Neuronal stem cell (in vitro differentiated cells): ENCODE data around the gene THRAP3.
A peak's percentile ranks its signal among the peaks of the same experiment; 100 is the strongest.
"Not testable (repeated sequence)": the region's sequence is repeated elsewhere in the genome, so short reads cannot be mapped to it uniquely, and the experiment has no call there.

ENCODE experiments used
- DNase-seq: peaks from one replicate; pipeline ENCODE4 v3.0.0-alpha.2; 2013; ENCODE audit warnings: low spot score
- H2AFZ ChIP-seq: one replicate; pipeline ENCODE4 v1.6.1; 2013; ENCODE audit warnings: mild to moderate bottlenecking, low read length, inconsistent platforms
- H2AK5ac ChIP-seq: 2 replicates; pipeline ENCODE4 v1.6.1; 2013; ENCODE audit warnings: low read depth, mild to moderate bottlenecking, inconsistent platforms, low read length, moderate library complexity, mixed read lengths
- H2BK120ac ChIP-seq: 2 replicates; pipeline ENCODE4 v1.6.1; 2013; ENCODE audit warnings: low read depth, mild to moderate bottlenecking, inconsistent platforms, low read length, moderate library complexity, mixed read lengths
- H2BK12ac ChIP-seq: one replicate; pipeline ENCODE4 v1.6.1; 2013; ENCODE audit warnings: low read length, inconsistent platforms
- H2BK15ac ChIP-seq: 2 replicates; pipeline ENCODE4 v1.6.1; 2013; ENCODE audit warnings: mild to moderate bottlenecking, low read length, inconsistent platforms, mixed read lengths
- H2BK5ac ChIP-seq: one replicate; pipeline ENCODE4 v1.6.1; 2013; ENCODE audit warnings: inconsistent platforms, mild to moderate bottlenecking, low read length, moderate library complexity
- H3K14ac ChIP-seq: one replicate; pipeline ENCODE4 v1.6.1; 2013; ENCODE audit warnings: low read length, inconsistent platforms
- H3K18ac ChIP-seq: 2 replicates; pipeline ENCODE4 v1.6.1; 2013; ENCODE audit warnings: low read length, inconsistent platforms
- H3K23ac ChIP-seq: 2 replicates; pipeline ENCODE4 v1.6.1; 2013; ENCODE audit warnings: low read depth, mild to moderate bottlenecking, mixed read lengths, low read length, inconsistent platforms; ENCODE audit not compliant: poor library complexity
- H3K27ac ChIP-seq: replicated peaks from 3 replicates; pipeline ENCODE4 v1.5.1; 2013; ENCODE audit warnings: low read length, inconsistent platforms
- H3K27me3 ChIP-seq, 3 experiments: 2 replicates each; pipeline ENCODE4 v1.6.1; 2013; ENCODE audit warnings: low read length in 3 of 3, mild to moderate bottlenecking in 2 of 3, inconsistent platforms in 1 of 3, low read depth in 1 of 3, mixed read lengths in 1 of 3, moderate library complexity in 1 of 3; ENCODE audit not compliant: control insufficient read depth in 3 of 3, insufficient read depth in 3 of 3
- H3K36me3 ChIP-seq, 2 donors: replicated peaks in 1 of 2; 2 replicates each; pipeline ENCODE4 v1.6.1; 2013; ENCODE audit warnings: low read length in 2 of 2; ENCODE audit not compliant: control insufficient read depth in 2 of 2, insufficient read depth in 2 of 2
- H3K4ac ChIP-seq: 2 replicates; pipeline ENCODE4 v1.6.1; 2013; ENCODE audit warnings: inconsistent platforms, mild to moderate bottlenecking, low read length, moderate library complexity
- H3K4me1 ChIP-seq, 2 donors: 1 replicate in 1 of 2; 2 replicates in 1 of 2; pipeline ENCODE4 v1.6.1; 2013; ENCODE audit warnings: low read length in 2 of 2, low read depth in 1 of 2; ENCODE audit not compliant: control insufficient read depth in 2 of 2, insufficient read depth in 1 of 2
- H3K4me2 ChIP-seq: one replicate; pipeline ENCODE4 v1.6.1; 2013; ENCODE audit warnings: mild to moderate bottlenecking, low read length, inconsistent platforms; ENCODE audit not compliant: insufficient read depth, poor library complexity, severe bottlenecking
- H3K4me3 ChIP-seq, 2 donors: 2 replicates each; pipeline ENCODE4 v1.5.1; 2013; ENCODE audit warnings: low read length in 2 of 2, mild to moderate bottlenecking in 2 of 2, inconsistent platforms in 1 of 2, moderate library complexity in 1 of 2
- H3K79me1 ChIP-seq: one replicate; pipeline ENCODE4 v1.6.1; 2013; ENCODE audit warnings: low read depth, mild to moderate bottlenecking, inconsistent platforms, low read length, moderate library complexity
- H3K9ac ChIP-seq: one replicate; pipeline ENCODE4 v1.6.1; 2013; ENCODE audit warnings: mild to moderate bottlenecking, low read depth, low read length, inconsistent platforms; ENCODE audit not compliant: poor library complexity
- H3K9me3 ChIP-seq, 2 donors: replicated peaks in 1 of 2; 2 replicates each; pipeline versions ENCODE3 to v1.6.1; 2013; ENCODE audit warnings: low read length in 2 of 2, mild to moderate bottlenecking in 2 of 2, inconsistent platforms in 1 of 2, low read depth in 1 of 2, mixed read lengths in 1 of 2, moderate library complexity in 1 of 2; ENCODE audit not compliant: control insufficient read depth in 2 of 2, insufficient read depth in 1 of 2
- H4K8ac ChIP-seq: one replicate; pipeline ENCODE4 v1.6.1; 2013; ENCODE audit warnings: low read depth, mild to moderate bottlenecking, inconsistent platforms, low read length, moderate library complexity
- H4K91ac ChIP-seq: one replicate; pipeline ENCODE4 v1.6.1; 2013; ENCODE audit warnings: low read length, low read depth, mild to moderate bottlenecking, inconsistent platforms; ENCODE audit not compliant: poor library complexity
- WGBS, 2 donors: extraction: QIAGEN DNeasy Blood & Tissue Kit; methylation state at CpG; one replicate each; pipeline ENCODE4 v1.1.7; 2013; ENCODE audit warnings: missing lambda C conversion rate in 2 of 2, mixed read lengths in 1 of 2; ENCODE audit not compliant: insufficient read length in 2 of 2, insufficient replicate concordance in 1 of 2; ENCODE audit errors: extremely low coverage in 2 of 2; 5-methylcytosine and 5-hydroxymethylcytosine counted together

The THRAP3 gene

DNA sequence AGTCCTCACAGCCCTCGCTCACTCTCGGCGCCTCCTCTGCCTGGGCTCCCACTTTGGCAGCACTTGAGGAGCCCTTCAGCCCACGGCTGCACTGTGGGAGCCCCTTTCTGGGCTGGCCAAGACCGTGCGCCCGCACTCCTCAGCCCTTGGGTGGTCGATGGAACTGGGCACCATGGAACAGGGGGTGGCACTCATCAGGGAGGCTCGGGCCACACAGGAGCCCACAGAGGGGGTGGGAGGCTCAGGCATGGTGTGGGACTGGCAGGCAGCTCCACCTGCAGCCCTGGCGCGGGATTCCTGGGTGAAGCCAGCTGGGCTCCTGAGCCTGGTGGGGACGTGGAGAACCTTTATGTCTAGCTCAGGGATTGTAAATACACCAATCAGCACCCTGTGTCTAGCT, 27.4 kb upstream of the THRAP3 start:
- H3K18ac ChIP-seq, H3K14ac ChIP-seq, H2BK15ac ChIP-seq, H2AFZ ChIP-seq, H3K27me3 ChIP-seq, DNase-seq, H3K36me3 ChIP-seq, H3K4me2 ChIP-seq, H3K9ac ChIP-seq, H2BK12ac ChIP-seq, H2AK5ac ChIP-seq, H2BK5ac ChIP-seq, H3K4me1 ChIP-seq, H3K4me3 ChIP-seq, H3K27ac ChIP-seq, H3K23ac ChIP-seq, H3K4ac ChIP-seq, H4K91ac ChIP-seq, H4K8ac ChIP-seq, H2BK120ac ChIP-seq, H3K9me3 ChIP-seq, H3K79me1 ChIP-seq: not testable (repeated sequence)
- no CpG with 5 or more reads among the region's 12 CpGs for WGBS, 2 donors

- H4K8ac ChIP-seq = no peak overlapping the region
- no peak overlapping the region for H3K18ac ChIP-seq
- no peak overlapping the region for H3K4ac ChIP-seq
- no peak overlapping the region for H2BK15ac ChIP-seq
- no peaks in the 10 kb centered on the region for H3K36me3 ChIP-seq
- H3K4me3 ChIP-seq = no peak overlapping the region
- no peak overlapping the region for H3K9ac ChIP-seq
- H2BK5ac ChIP-seq = no peak overlapping the region
- no CpG with 5 or more reads among the region's 5 CpGs for whole genome bisulfite sequencing, 2 donors
- no peak overlapping the region for H3K27ac ChIP-seq
- peaks cover 3 to 5% of the 10 kb centered on the region in 2 donors for H3K4me1 ChIP-seq
- no peak for DNase-seq
- no peak overlapping the region for H2BK12ac ChIP-seq
- no peak overlapping the region for H2BK120ac ChIP-seq
- no peak overlapping the region for H3K4me2 ChIP-seq
- H3K79me1 ChIP-seq = no peaks in the 10 kb centered on the region
- no peak overlapping the region for H4K91ac ChIP-seq
- no peak overlapping the region for H3K23ac ChIP-seq
- H2AFZ ChIP-seq = no peak overlapping the region
- no peak overlapping the region for H3K14ac ChIP-seq
- H3K9me3 ChIP-seq = no peaks in the 10 kb centered on the region
- no peak overlapping the region for H2AK5ac ChIP-seq
- no peaks in the 10 kb centered on the region for H3K27me3 ChIP-seq
Observed at GRCh38 chr1:36198641-36199040, 25.6 kb upstream of the THRAP3 start.

DNA sequence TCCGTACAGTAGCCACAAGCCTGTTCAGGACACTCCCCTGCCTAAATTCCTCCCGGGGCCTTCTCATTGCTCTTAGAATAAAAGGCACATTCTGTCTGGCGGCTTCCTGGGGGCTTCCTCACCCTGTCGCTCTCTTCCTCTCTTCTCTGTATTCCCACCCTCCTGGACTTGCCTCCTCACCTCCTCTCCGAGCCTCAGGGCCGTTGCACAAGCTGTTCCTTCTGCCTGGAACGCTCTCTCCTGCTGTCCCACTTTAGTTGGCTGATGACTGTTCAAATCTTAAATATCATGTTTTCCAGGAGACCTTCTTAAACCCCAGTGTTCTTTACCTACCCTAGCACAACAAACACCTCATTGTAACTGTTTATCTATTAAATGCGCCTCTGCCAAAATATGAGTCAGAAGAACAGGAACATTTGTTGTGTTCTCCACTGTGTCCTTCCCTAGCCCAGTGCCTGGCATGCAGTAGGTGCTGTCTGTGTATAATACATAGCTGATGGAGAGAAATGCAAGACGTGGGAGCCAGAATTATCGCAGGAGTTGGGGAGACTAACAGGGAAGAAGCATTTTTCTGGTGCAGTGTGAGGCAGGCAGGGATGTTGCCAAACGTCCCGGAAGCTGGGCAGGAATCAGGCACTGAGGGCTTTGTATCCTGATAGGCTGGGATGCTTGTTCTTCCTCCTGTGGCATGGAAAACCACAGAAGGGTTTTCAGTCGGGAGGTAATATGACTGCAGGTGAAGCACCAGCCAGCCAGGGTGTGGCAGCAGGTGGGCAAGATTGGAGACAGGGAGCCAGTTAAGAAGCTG, 24.1 kb upstream of the THRAP3 start:
- no peak overlapping the region for H3K27ac ChIP-seq
- H3K79me1 ChIP-seq = no peaks in the 10 kb centered on the region
- peaks cover 10 to 13% of the 10 kb centered on the region in 2 donors for H3K4me1 ChIP-seq
- no peak overlapping the region for H3K18ac ChIP-seq
- H2BK120ac ChIP-seq = no peak overlapping the region
- no peaks in the 10 kb centered on the region for H3K9me3 ChIP-seq
- no peak overlapping the region for H2AK5ac ChIP-seq
- no peak overlapping the region for H2BK12ac ChIP-seq
- H2BK15ac ChIP-seq = no peak overlapping the region
- H2AFZ ChIP-seq = no peak overlapping the region
- no peak overlapping the region for H3K14ac ChIP-seq
- no peak overlapping the region for H4K91ac ChIP-seq
- H3K23ac ChIP-seq = no peak overlapping the region
- H4K8ac ChIP-seq = no peak overlapping the region
- WGBS, 2 donors = no CpG with 5 or more reads among the region's 13 CpGs
- no peak overlapping the region for H3K9ac ChIP-seq
- H3K4me3 ChIP-seq = no peak overlapping the region
- H3K27me3 ChIP-seq = no peaks in the 10 kb centered on the region
- H3K4ac ChIP-seq = no peak overlapping the region
- no peak overlapping the region for H3K4me2 ChIP-seq
- H3K36me3 ChIP-seq = no peaks in the 10 kb centered on the region
- no peak overlapping the region for H2BK5ac ChIP-seq
- DNase-seq = no peak

GRCh38 chr1:36203027-36203553, 21.2 kb upstream of the THRAP3 start:
- no CpG with 5 or more reads among the region's 3 CpGs for WGBS, 2 donors
- H3K14ac ChIP-seq = peak overlapping the region; percentile 89
- peak overlapping the region; percentile 67 for H3K27ac ChIP-seq
- H4K8ac ChIP-seq = peak overlapping the region; percentile 82
- H3K9ac ChIP-seq = no peak overlapping the region
- peak overlapping the region; percentile 85 for H3K23ac ChIP-seq
- peak overlapping the region; percentile 95 for H3K4ac ChIP-seq
- no peaks in the 10 kb centered on the region for H3K27me3 ChIP-seq
- peak overlapping the region; percentile 90 for H2BK5ac ChIP-seq
- H2BK12ac ChIP-seq = peak overlapping the region; percentile 90
- peak overlapping the region; percentile 22 for H4K91ac ChIP-seq
- H3K4me2 ChIP-seq = no peak overlapping the region
- peak overlapping the region; percentile 94 for H2AK5ac ChIP-seq
- peaks cover 13 to 15% of the 10 kb centered on the region in 2 donors for H3K4me1 ChIP-seq
- H3K36me3 ChIP-seq = no peaks in the 10 kb centered on the region
- H3K4me3 ChIP-seq = no peak overlapping the region
- peak overlapping the region; percentile 81 for H2BK120ac ChIP-seq
- H2AFZ ChIP-seq = peak overlapping the region; percentile 89
- DNase-seq = no peak
- peak overlapping the region; percentile 58 for H2BK15ac ChIP-seq
- H3K79me1 ChIP-seq = no peaks in the 10 kb centered on the region
- H3K9me3 ChIP-seq = no peaks in the 10 kb centered on the region
- peak overlapping the region; percentile 94 for H3K18ac ChIP-seq
